D721Med (cell line): ENCODE measurements around the gene KCNJ1.

Experiments
- DNase-seq: peaks from one replicate; pipeline ENCODE4 v3.0.0; 2011; ENCODE audit warnings: low spot score; ENCODE audit not compliant: insufficient read length
- FAIRE-seq: peaks from 2 replicates; lab custom pipeline; 2011; peaks lifted over from hg19 to GRCh38; lab: Jason Lieb, UNC
- CTCF ChIP-seq: IDR thresholded peaks from 2 replicates; pipeline ENCODE4 v1.5.1; 2012; ENCODE audit warnings: mild to moderate bottlenecking, control low read depth; ENCODE audit not compliant: insufficient read depth; ENCODE audit errors: missing control alignments

KCNJ1 gene

DNA sequence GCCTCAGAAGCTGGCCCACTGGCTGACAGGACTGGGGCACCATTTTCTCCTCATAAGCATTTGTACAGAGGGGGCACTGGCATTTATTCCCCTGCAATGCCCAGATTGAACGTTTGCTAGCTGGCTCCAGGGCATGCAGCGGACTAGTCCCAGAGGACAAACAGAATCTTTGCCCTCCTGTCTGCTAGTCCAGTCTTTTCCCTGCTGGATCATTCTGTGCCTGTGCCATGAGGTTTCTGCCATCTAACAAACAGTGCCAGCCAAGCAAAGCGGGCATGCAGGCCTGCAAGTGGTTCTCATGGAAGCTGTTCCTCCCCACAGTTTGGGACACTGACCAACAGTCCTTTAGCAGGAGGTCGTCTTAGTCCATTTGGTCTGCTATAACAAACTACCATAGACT, 53.4 kb downstream of the KCNJ1 start:
- FAIRE-seq (no peak), DNase-seq (no peak)
- no peak for TF ChIP-seq CTCF

GRCh38 chr11:128810784-128811514, 56.1 kb downstream of the KCNJ1 start:
- TF ChIP-seq CTCF, result no peak
- FAIRE-seq, result no peak
- no peak for DNase-seq

DNA sequence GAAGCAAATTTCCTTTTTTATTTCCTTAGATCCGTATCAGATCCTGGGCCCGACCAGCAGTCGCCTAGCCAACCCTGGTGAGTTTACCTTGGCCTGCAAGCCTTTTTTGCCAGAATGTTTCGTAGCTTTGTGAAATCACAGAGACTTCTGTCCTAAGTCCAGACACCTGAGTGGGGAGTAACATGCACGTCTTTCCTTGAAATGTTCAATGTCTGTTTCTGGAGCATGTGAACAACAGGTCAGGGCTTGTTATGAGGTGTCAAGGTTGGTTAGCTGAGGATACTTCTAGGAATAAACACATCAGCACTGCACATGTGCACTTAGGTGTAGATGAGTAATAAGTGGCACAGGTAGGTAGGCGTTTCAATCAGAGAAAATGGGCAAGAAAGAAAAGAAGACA, 58.0 kb downstream of the KCNJ1 start:
- FAIRE-seq, result no peak
- DNase-seq, result no peak
- no peak for TF ChIP-seq CTCF

- TF ChIP-seq CTCF, result no peak
Observed at GRCh38 chr11:128807909-128808308, 59.2 kb downstream of the KCNJ1 start.

DNA sequence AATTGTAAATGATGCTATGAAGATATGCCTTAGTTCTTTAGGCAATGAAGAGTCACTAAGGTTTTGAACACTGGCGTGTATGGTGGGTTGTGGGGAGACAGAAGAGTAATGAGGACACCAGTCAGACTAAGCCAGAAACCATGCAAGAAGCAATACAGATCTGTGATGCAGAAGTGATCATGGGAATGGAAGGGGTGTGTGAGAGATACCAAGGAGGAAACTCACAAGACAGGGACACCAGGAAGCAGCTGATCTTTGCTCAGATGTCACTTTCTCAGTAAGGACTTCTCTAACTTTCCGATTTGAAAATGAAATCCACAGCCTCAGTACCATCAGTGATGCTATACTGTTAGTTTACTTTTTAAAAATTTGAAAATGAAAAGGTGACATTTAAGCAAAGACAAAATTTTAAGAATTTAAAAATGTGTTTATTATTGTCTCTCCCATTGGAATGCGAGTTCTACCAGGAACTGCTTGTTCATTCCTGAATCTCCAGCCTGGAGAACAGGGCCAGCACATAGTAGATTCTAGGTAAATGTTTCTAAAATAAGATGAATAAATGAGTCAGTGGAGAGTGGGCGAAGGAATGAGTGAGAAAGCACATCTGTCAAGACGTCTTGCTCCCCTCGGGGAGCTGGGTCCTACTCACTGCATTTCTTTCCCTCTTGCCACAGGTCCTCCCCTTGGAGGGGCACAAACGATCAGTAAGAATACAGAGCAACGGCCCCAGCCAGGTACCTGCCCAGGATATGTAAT, 60.4 kb downstream of the KCNJ1 start:
- DNase-seq, result no peak
- no peak for TF ChIP-seq CTCF
- FAIRE-seq, result no peak

More at GRCh38 chr11:128807909-128808308, 59.2 kb downstream of the KCNJ1 start:
- FAIRE-seq, result no peak
- DNase-seq, result no peak

GRCh38 chr11:128804481-128804880, 62.6 kb downstream of the KCNJ1 start:
- FAIRE-seq (no peak), DNase-seq (no peak)
- no peak for TF ChIP-seq CTCF
